ENCODE measurements around the gene THRSP.

DNA sequence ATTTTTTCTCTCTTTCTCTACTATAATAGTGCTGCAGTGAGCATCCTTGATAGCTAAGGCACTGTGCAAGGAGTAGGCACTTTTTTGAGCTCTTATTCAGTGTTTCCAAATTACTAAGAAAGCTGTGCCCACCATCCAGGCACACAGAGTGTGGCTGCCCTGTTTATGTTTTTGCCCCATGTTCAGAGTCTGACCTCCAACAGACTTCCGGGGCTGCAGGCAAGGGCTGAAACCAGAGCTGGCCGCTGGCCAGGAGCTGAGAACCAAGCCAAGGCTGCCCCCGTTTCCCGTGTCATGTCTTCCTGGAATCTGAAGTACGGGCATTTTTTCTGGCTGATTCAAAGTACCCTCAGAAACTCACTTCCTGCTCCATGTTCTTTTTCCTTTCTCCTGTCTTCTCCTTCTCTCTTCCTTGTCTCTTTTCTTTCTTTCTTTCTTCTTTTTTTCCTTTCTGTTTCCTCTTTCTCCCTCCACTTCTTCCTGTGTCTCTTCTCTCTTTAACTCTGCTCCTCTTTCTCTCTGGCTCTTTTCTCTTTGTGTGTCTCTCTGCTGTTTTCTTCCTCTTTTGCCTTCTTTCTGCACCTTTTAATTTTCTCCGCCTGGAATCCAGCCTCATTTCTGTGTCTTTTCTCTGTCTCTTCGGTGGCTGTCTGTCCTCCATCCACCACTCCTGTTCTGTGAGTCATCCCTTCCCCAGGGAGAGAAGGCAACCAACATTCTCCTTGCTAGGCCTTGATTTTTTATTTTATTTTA is 23.6 kb upstream of the THRSP start:
- TF ChIP-seq, protein P1, sequence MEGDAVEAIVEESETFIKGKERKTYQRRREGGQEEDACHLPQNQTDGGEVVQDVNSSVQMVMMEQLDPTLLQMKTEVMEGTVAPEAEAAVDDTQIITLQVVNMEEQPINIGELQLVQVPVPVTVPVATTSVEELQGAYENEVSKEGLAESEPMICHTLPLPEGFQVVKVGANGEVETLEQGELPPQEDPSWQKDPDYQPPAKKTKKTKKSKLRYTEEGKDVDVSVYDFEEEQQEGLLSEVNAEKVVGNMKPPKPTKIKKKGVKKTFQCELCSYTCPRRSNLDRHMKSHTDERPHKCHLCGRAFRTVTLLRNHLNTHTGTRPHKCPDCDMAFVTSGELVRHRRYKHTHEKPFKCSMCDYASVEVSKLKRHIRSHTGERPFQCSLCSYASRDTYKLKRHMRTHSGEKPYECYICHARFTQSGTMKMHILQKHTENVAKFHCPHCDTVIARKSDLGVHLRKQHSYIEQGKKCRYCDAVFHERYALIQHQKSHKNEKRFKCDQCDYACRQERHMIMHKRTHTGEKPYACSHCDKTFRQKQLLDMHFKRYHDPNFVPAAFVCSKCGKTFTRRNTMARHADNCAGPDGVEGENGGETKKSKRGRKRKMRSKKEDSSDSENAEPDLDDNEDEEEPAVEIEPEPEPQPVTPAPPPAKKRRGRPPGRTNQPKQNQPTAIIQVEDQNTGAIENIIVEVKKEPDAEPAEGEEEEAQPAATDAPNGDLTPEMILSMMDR (IDR thresholded peaks at IDR 0.05; ENCODE audit: insufficient read depth, low read length, poor library complexity, severe bottlenecking) = no peak
- no peak for TF ChIP-seq EZH2phosphoT487 (conservative IDR thresholded peaks at IDR 0.05; ENCODE audit: low read length)

All from SU-DHL-6 (cell line).